CD4-positive, alpha-beta memory T cell (primary cell): ENCODE data around the gene NUDT16L1. TPM values are rescaled to one million over a fixed set of nuclear protein-coding genes. Genes with fewer than 3 reads are reported as not detected.

Source experiments
- CTCF ChIA-PET: fragments of 350-600 bp; sonication (Branson Sonifier 250); formaldehyde crosslinking; loops from one replicate; lab custom pipeline; 2021; ENCODE audit warnings: inconsistent platforms; ENCODE audit not compliant: partially characterized antibody; lab: Charles Lee
- POLR2A ChIA-PET: fragments of 350-600 bp; sonication (Branson Sonifier 250); formaldehyde crosslinking; loops from one replicate; lab custom pipeline; 2021; ENCODE audit not compliant: partially characterized antibody; lab: Charles Lee
- DNase-seq, 5 donors: peaks; one replicate each; pipeline versions ENCODE4 v3.0.0 to v3.0.0-alpha.2; 2020 to 2022; ENCODE audit warnings: mixed read lengths in 1 of 5
- H3K27ac ChIP-seq: one replicate; pipeline ENCODE4 v1.7.0; 2013; ENCODE audit warnings: low read depth, low read length
- H3K27me3 ChIP-seq: 2 replicates; pipeline ENCODE4 v1.7.0; 2013; ENCODE audit warnings: mild to moderate bottlenecking, low read length, moderate library complexity; ENCODE audit not compliant: insufficient read depth
- H3K36me3 ChIP-seq: 2 replicates; pipeline ENCODE4 v1.7.0; 2013; ENCODE audit warnings: mild to moderate bottlenecking, low read length, moderate library complexity; ENCODE audit not compliant: insufficient read depth
- H3K4me1 ChIP-seq: 2 replicates; pipeline ENCODE4 v1.7.0; 2013; ENCODE audit warnings: mild to moderate bottlenecking, low read length, moderate library complexity; ENCODE audit not compliant: insufficient read depth
- H3K4me3 ChIP-seq, 2 donors: one replicate each; pipeline ENCODE4 v1.7.0; 2013; ENCODE audit warnings: low read length in 2 of 2, mild to moderate bottlenecking in 1 of 2
- H3K9me3 ChIP-seq, 2 donors: one replicate each; pipeline ENCODE4 v1.7.0; 2013; ENCODE audit warnings: low read length in 2 of 2, control low read depth in 1 of 2; ENCODE audit not compliant: control insufficient read depth in 1 of 2
- H3K27ac Mint-ChIP-seq, 7 donors: one replicate each; pipeline ENCODE4 v1.8.0; 2020 to 2021; ENCODE audit warnings: mixed read lengths in 7 of 7, mild to moderate bottlenecking in 6 of 7, inconsistent platforms in 3 of 7, moderate library complexity in 3 of 7
- H3K27me3 Mint-ChIP-seq, 2 donors: one replicate each; pipeline ENCODE4 v1.8.0; 2020 to 2021; ENCODE audit warnings: mixed read lengths in 2 of 2
- H3K36me3 Mint-ChIP-seq, 2 donors: one replicate each; pipeline ENCODE4 v1.8.0; 2020 to 2021; ENCODE audit warnings: mixed read lengths in 2 of 2, inconsistent platforms in 1 of 2, mild to moderate bottlenecking in 1 of 2
- H3K4me1 Mint-ChIP-seq, 4 donors: one replicate each; pipeline ENCODE4 v1.8.0; 2020 to 2021; ENCODE audit warnings: mixed read lengths in 4 of 4, mild to moderate bottlenecking in 1 of 4
- H3K4me3 Mint-ChIP-seq, 8 donors: one replicate each; pipeline ENCODE4 v1.8.0; 2020 to 2021; ENCODE audit warnings: mixed read lengths in 8 of 8, mild to moderate bottlenecking in 7 of 8, moderate library complexity in 6 of 8, inconsistent platforms in 3 of 8
- H3K9me3 Mint-ChIP-seq, 8 donors: one replicate each; pipeline ENCODE4 v1.8.0; 2020 to 2021; ENCODE audit warnings: mixed read lengths in 8 of 8, mild to moderate bottlenecking in 5 of 8, inconsistent platforms in 3 of 8, moderate library complexity in 1 of 8
- intact Hi-C: fragments of 100-400 bp; cut with micrococcal nuclease; formaldehyde crosslinking; loops from one replicate; pipeline ENCODE4 v1.15.1; 2023
- polyA plus RNA-seq, 2 donors: library from polyadenylated mRNA; unstranded; fragments of 300-500 nt; fragmentation: Illumina TruSeq; gene quantifications; one replicate each; pipeline ENCODE4 v1.2.3, GENCODE V29; 2021
- total RNA-seq, 2 experiments: library from RNA; stranded (reverse); gene quantifications; one replicate each; pipeline ENCODE4 v1.2.3, GENCODE V29; 2021

NUDT16L1 gene
- total and polyA plus RNA-seq, 4 experiments from 2014 or later: 52.4 to 125 (median 66.9) TPM

- no peak for DNase-seq
- no peaks in the 10 kb centered on the region for H3K27me3 Mint-ChIP-seq
- H3K4me1 Mint-ChIP-seq: peaks cover 0 to 16% (median 2%) of the 10 kb centered on the region in 4 donors
- POLR2A ChIA-PET: interaction anchor here (1.1 to 2.5 kb wide), 2 partner anchors 11 to 30 kb away, joined by 3 to 9 read pairs; partner anchors contain the start of genes ANKS3, DNAAF8 and NUDT16L1
- H3K36me3 Mint-ChIP-seq: peaks cover 17 to 44% of the 10 kb centered on the region in 2 donors
- Histone ChIP-seq H3K27ac (no peak overlapping the region), H3K27me3 (no peaks in the 10 kb centered on the region), H3K4me1 (peaks cover 10% of the 10 kb centered on the region), H3K9me3 (no peaks in the 10 kb centered on the region), H3K36me3 (peaks cover 17% of the 10 kb centered on the region), H3K4me3 (no peak overlapping the region)
- CTCF ChIA-PET: interaction anchor here (1.2 to 1.6 kb wide), 2 partner anchors 8 to 9 kb away, joined by 3 read pairs; no protein-coding TSS in a partner anchor
- intact Hi-C loops: no loop called here
- no peaks in the 10 kb centered on the region for H3K9me3 Mint-ChIP-seq
- H3K27ac Mint-ChIP-seq: peak overlapping the region in 2 of 7 donors; percentile 53 to 65
- H3K4me3 Mint-ChIP-seq: no peak overlapping the region
These were observed 11.1 kb downstream of the NUDT16L1 start for GRCh38 chr16:4704491-4704890.

DNA sequence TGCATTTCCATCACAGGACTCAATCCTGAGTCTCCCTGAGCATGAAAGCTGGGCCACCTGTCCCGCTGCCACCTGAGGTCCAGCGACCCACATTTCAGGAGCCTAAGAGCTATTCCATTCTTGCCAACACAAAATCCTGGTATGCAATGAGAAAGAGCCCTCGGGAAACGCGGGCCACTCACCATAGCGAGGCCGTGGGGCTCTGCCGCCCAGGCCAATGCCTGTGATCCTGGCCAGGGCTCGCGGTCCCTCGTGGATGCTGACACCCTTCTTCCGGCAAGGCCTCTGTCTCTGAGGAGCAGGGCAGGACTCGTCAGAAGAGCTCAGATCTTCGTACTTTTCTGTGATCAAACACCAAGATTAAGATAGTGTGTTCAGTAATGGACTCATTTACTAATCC, 11.6 kb downstream of the NUDT16L1 start:
- Mint-ChIP-seq H3K36me3 (peaks cover 14 to 44% of the 10 kb centered on the region in 2 donors), H3K27me3 (no peaks in the 10 kb centered on the region), H3K4me3 (no peak overlapping the region), H3K4me1 (peaks cover 0 to 12% (median 2%) of the 10 kb centered on the region in 4 donors), H3K9me3 (no peaks in the 10 kb centered on the region), H3K27ac (peak overlapping the region in 1 of 7 donors; percentile 65)
- ChIA-PET POLR2A (interaction anchor here (1.1 to 2.5 kb wide), 2 partner anchors 12 to 29 kb away, joined by 3 to 9 read pairs; partner anchors contain the start of genes ANKS3, DNAAF8 and NUDT16L1), CTCF (interaction anchor here (1.2 to 1.6 kb wide), 2 partner anchors 8 to 9 kb away, joined by 3 read pairs; no protein-coding TSS in a partner anchor)
- Histone ChIP-seq H3K4me1 (peaks cover 6% of the 10 kb centered on the region), H3K36me3 (peaks cover 14% of the 10 kb centered on the region), H3K27me3 (no peaks in the 10 kb centered on the region), H3K9me3 (no peaks in the 10 kb centered on the region), H3K27ac (no peak overlapping the region), H3K4me3 (no peak overlapping the region)
- DNase-seq: no peak
- intact Hi-C loops: no loop called here

- intact Hi-C loops: no loop called here
- Histone ChIP-seq H3K9me3 (no peaks in the 10 kb centered on the region), H3K27me3 (no peaks in the 10 kb centered on the region), H3K4me3 (no peak overlapping the region), H3K27ac (no peak overlapping the region), H3K36me3 (peaks cover 6% of the 10 kb centered on the region), H3K4me1 (no peaks in the 10 kb centered on the region)
- ChIA-PET CTCF (no interaction called here), POLR2A (interaction anchor here (1.0 to 2.5 kb wide), 2 partner anchors 13 to 27 kb away, joined by 3 to 9 read pairs; partner anchors contain the start of genes ANKS3, DNAAF8 and NUDT16L1)
- no peaks in the 10 kb centered on the region for H3K27me3 Mint-ChIP-seq
- no peak overlapping the region for H3K4me3 Mint-ChIP-seq
- H3K27ac Mint-ChIP-seq: peak overlapping the region in 2 of 7 donors; percentile 35 to 48
- peaks cover 17 to 43% of the 10 kb centered on the region in 2 donors for H3K36me3 Mint-ChIP-seq
- no peaks in the 10 kb centered on the region for H3K9me3 Mint-ChIP-seq
- no peak for DNase-seq
- peaks cover 0 to 5% (median 2%) of the 10 kb centered on the region in 4 donors for H3K4me1 Mint-ChIP-seq
These were observed 13.5 kb downstream of the NUDT16L1 start for GRCh38 chr16:4706871-4707270.

DNA sequence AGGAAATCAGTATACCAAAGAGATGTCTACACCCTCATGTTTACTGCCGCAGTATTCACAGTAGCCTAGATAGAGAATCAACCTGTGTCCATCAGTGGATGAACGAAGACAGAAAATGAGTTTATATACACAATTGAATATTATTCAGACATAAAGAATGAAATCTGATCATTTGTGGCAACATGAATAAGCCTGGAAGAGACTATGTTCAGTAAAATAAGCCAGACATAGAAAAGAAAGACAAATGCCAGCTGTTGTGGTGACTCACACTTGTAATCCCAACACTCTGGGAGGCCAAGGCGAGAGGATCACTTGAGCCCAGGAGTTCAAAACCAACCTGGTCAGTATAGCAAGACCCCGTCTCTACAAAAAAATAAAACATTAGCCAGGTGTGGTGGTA, 16.1 kb downstream of the NUDT16L1 start:
- no peak overlapping the region for H3K4me3 Mint-ChIP-seq
- Histone ChIP-seq H3K4me3 (no peak overlapping the region), H3K36me3 (no peaks in the 10 kb centered on the region), H3K27me3 (no peaks in the 10 kb centered on the region), H3K27ac (no peak overlapping the region), H3K4me1 (no peaks in the 10 kb centered on the region), H3K9me3 (no peaks in the 10 kb centered on the region)
- peak overlapping the region in 1 of 7 donors; percentile 47 for H3K27ac Mint-ChIP-seq
- H3K4me1 Mint-ChIP-seq: peaks cover 0 to 5% (median 3%) of the 10 kb centered on the region in 4 donors
- ChIA-PET CTCF (interaction anchor here (1.2 to 1.3 kb wide), 2 partner anchors 10 to 86 kb away, joined by 3 read pairs; no protein-coding TSS in a partner anchor), POLR2A (interaction anchor here (1.2 kb wide), 1 partner anchor 16 kb away, joined by 3 read pairs; the partner anchor contains the start of gene NUDT16L1)
- peaks cover 26 to 54% of the 10 kb centered on the region in 2 donors for H3K36me3 Mint-ChIP-seq
- intact Hi-C loops: no loop called here
- no peaks in the 10 kb centered on the region for H3K27me3 Mint-ChIP-seq
- no peaks in the 10 kb centered on the region for H3K9me3 Mint-ChIP-seq
- DNase-seq: no peak

GRCh38 chr16:4713663-4714501, 20.5 kb downstream of the NUDT16L1 start:
- Mint-ChIP-seq H3K27me3 (no peaks in the 10 kb centered on the region), H3K4me1 (peaks cover 0 to 2% (median under 1%) of the 10 kb centered on the region in 4 donors), H3K36me3 (peaks cover 26 to 38% of the 10 kb centered on the region in 2 donors), H3K9me3 (no peaks in the 10 kb centered on the region), H3K4me3 (no peak overlapping the region), H3K27ac (peak overlapping the region in 3 of 7 donors; percentile 5 to 31 (median 18))
- Histone ChIP-seq H3K27ac (no peak overlapping the region), H3K9me3 (no peaks in the 10 kb centered on the region), H3K27me3 (no peaks in the 10 kb centered on the region), H3K4me1 (no peaks in the 10 kb centered on the region), H3K4me3 (no peak overlapping the region), H3K36me3 (no peaks in the 10 kb centered on the region)
- intact Hi-C loops: no loop called here
- ChIA-PET POLR2A (no interaction called here), CTCF (no interaction called here)
- DNase-seq: no peak

- Mint-ChIP-seq H3K4me3 (no peak overlapping the region), H3K27me3 (no peaks in the 10 kb centered on the region), H3K4me1 (peaks cover 0 to 2% (median under 1%) of the 10 kb centered on the region in 4 donors), H3K36me3 (peaks cover 26 to 32% of the 10 kb centered on the region in 2 donors), H3K9me3 (no peaks in the 10 kb centered on the region), H3K27ac (no peak overlapping the region)
- H3K4me1 ChIP-seq: no peaks in the 10 kb centered on the region
- ChIA-PET CTCF (no interaction called here), POLR2A (no interaction called here)
- no peak overlapping the region for H3K27ac ChIP-seq
- no peak for DNase-seq
- intact Hi-C loops: no loop called here
- H3K27me3 ChIP-seq: no peaks in the 10 kb centered on the region
- no peak overlapping the region for H3K4me3 ChIP-seq
- H3K9me3 ChIP-seq: no peaks in the 10 kb centered on the region
- no peaks in the 10 kb centered on the region for H3K36me3 ChIP-seq
These were observed 21.6 kb downstream of the NUDT16L1 start for GRCh38 chr16:4714996-4715395.

GRCh38 chr16:4718466-4718865, 25.1 kb downstream of the NUDT16L1 start:
- Mint-ChIP-seq H3K9me3 (no peaks in the 10 kb centered on the region), H3K4me1 (peaks cover 0 to 2% (median 0%) of the 10 kb centered on the region in 4 donors), H3K27ac (peak overlapping the region in 2 of 7 donors; percentile 5 to 24), H3K27me3 (no peaks in the 10 kb centered on the region), H3K36me3 (peaks cover 24% of the 10 kb centered on the region in 2 donors), H3K4me3 (no peak overlapping the region)
- no peaks in the 10 kb centered on the region for H3K4me1 ChIP-seq
- ChIA-PET POLR2A (no interaction called here), CTCF (no interaction called here)
- no peaks in the 10 kb centered on the region for H3K27me3 ChIP-seq
- DNase-seq: no peak
- intact Hi-C loops: no loop called here
- H3K27ac ChIP-seq: no peak overlapping the region
- H3K36me3 ChIP-seq: no peaks in the 10 kb centered on the region
- no peak overlapping the region for H3K4me3 ChIP-seq
- H3K9me3 ChIP-seq: no peaks in the 10 kb centered on the region
